ENCODE measurements around the gene LSAMP. TPM values are rescaled to one million over a fixed set of nuclear protein-coding genes. Genes with fewer than 3 reads are reported as not detected.

Gene LSAMP
- total RNA-seq, 1 donor from 2014 or later, result 16.4 TPM

DNA sequence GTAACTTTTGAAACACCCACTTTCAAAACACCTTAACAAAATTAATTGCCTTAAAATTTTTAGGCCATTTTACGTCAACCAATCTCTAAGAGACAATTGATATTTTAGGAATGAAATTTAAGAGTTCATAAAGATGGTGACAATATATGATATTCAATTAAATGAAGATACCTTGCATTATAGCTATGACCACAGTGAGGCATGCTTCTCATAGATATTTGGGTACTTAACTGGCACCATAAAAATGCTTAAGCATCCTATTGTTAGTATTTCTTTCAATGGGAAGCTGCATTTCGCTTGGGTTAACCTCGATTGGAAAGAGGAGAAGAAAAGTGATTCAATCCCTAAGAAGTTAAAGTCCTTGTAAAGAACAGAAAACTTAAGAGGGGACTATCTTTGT, 613.0 kb downstream of the LSAMP start:
- H4K20me1 ChIP-seq (ENCODE audit: insufficient read depth, low read length), result no peaks in the 10 kb centered on the region
- Mint-ChIP-seq H3K4me1 (ENCODE audit: low read depth, unreplicated experiment) (peaks cover 13% of the 10 kb centered on the region), H3K4me3 (ENCODE audit: unreplicated experiment) (no peak overlapping the region), H3K27me3 (ENCODE audit: low read depth, unreplicated experiment) (no peaks in the 10 kb centered on the region), H3K9me3 (ENCODE audit: unreplicated experiment) (no peaks in the 10 kb centered on the region), H3K27ac (ENCODE audit: unreplicated experiment) (no peak overlapping the region), H3K36me3 (ENCODE audit: low read depth, unreplicated experiment) (no peaks in the 10 kb centered on the region)
- no peaks in the 10 kb centered on the region for H3K9me3 ChIP-seq (ENCODE audit: insufficient read depth, low read depth, low read length)
- H2AFZ ChIP-seq (ENCODE audit: low read depth, low read length), result no peak overlapping the region
- FAIRE-seq, result no peak
- H3K79me2 ChIP-seq (ENCODE audit: insufficient read depth, low read length), result no peaks in the 10 kb centered on the region
- H3K4me1 ChIP-seq (ENCODE audit: insufficient read depth, low read length), result peaks cover 11% of the 10 kb centered on the region
- no peak overlapping the region for H3K4me3 ChIP-seq (ENCODE audit: insufficient read depth, low read depth, low read length)
- no peak for DNase-seq (ENCODE audit: low read depth)
- H3K36me3 ChIP-seq (ENCODE audit: insufficient read depth, low read length), result no peaks in the 10 kb centered on the region
- H3K27me3 ChIP-seq (ENCODE audit: insufficient read depth, low read length), result no peaks in the 10 kb centered on the region
- TF ChIP-seq EZH2 (IDR thresholded peaks at IDR 0.05; ENCODE audit: insufficient read depth, low read length), result no peak
- TF ChIP-seq, protein P1, sequence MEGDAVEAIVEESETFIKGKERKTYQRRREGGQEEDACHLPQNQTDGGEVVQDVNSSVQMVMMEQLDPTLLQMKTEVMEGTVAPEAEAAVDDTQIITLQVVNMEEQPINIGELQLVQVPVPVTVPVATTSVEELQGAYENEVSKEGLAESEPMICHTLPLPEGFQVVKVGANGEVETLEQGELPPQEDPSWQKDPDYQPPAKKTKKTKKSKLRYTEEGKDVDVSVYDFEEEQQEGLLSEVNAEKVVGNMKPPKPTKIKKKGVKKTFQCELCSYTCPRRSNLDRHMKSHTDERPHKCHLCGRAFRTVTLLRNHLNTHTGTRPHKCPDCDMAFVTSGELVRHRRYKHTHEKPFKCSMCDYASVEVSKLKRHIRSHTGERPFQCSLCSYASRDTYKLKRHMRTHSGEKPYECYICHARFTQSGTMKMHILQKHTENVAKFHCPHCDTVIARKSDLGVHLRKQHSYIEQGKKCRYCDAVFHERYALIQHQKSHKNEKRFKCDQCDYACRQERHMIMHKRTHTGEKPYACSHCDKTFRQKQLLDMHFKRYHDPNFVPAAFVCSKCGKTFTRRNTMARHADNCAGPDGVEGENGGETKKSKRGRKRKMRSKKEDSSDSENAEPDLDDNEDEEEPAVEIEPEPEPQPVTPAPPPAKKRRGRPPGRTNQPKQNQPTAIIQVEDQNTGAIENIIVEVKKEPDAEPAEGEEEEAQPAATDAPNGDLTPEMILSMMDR (IDR thresholded peaks at IDR 0.05; ENCODE audit: insufficient read depth, low read depth, low read length), result no peak
- H3K27ac ChIP-seq (ENCODE audit: low read depth, low read length), result no peak overlapping the region
- no peak overlapping the region for H3K4me2 ChIP-seq (ENCODE audit: low read length)
- H3K9ac ChIP-seq (ENCODE audit: low read length), result no peak overlapping the region

DNA sequence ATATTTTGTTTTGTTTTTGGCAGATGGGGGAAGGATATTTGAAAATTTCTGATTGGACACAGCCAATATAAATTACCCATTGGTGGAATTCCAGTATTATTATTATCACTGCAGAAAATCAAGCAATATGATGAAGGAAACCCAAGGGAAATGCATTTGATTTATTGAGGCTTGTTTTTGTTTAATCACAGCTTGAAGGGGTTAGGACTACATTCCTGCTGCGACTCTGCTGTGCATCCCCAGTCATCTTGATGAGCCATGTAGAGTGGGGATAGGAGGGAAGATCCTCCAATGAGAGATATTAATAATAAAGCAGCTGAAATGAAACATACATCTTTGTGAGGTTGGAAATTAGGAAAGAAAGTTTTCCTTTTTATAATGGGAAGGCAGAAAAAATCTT, 613.4 kb downstream of the LSAMP start:
- Mint-ChIP-seq H3K4me3 (ENCODE audit: unreplicated experiment) (no peak overlapping the region), H3K27me3 (ENCODE audit: low read depth, unreplicated experiment) (no peaks in the 10 kb centered on the region), H3K36me3 (ENCODE audit: low read depth, unreplicated experiment) (no peaks in the 10 kb centered on the region), H3K9me3 (ENCODE audit: unreplicated experiment) (no peaks in the 10 kb centered on the region), H3K27ac (ENCODE audit: unreplicated experiment) (no peak overlapping the region), H3K4me1 (ENCODE audit: low read depth, unreplicated experiment) (peaks cover 13% of the 10 kb centered on the region)
- DNase-seq (ENCODE audit: low read depth) (no peak), FAIRE-seq (no peak)
- H3K79me2 ChIP-seq (ENCODE audit: insufficient read depth, low read length), result no peaks in the 10 kb centered on the region
- no peaks in the 10 kb centered on the region for H3K27me3 ChIP-seq (ENCODE audit: insufficient read depth, low read length)
- TF ChIP-seq, protein P1 (IDR thresholded peaks at IDR 0.05; ENCODE audit: insufficient read depth, low read depth, low read length), result no peak
- TF ChIP-seq EZH2 (IDR thresholded peaks at IDR 0.05; ENCODE audit: insufficient read depth, low read length), result no peak
- no peak overlapping the region for H3K4me3 ChIP-seq (ENCODE audit: insufficient read depth, low read depth, low read length)
- no peak overlapping the region for H3K27ac ChIP-seq (ENCODE audit: low read depth, low read length)
- H3K4me2 ChIP-seq (ENCODE audit: low read length), result no peak overlapping the region
- H3K9me3 ChIP-seq (ENCODE audit: insufficient read depth, low read depth, low read length), result no peaks in the 10 kb centered on the region
- peaks cover 11% of the 10 kb centered on the region for H3K4me1 ChIP-seq (ENCODE audit: insufficient read depth, low read length)
- H4K20me1 ChIP-seq (ENCODE audit: insufficient read depth, low read length), result no peaks in the 10 kb centered on the region
- no peak overlapping the region for H2AFZ ChIP-seq (ENCODE audit: low read depth, low read length)
- H3K36me3 ChIP-seq (ENCODE audit: insufficient read depth, low read length), result no peaks in the 10 kb centered on the region
- no peak overlapping the region for H3K9ac ChIP-seq (ENCODE audit: low read length)

DNA sequence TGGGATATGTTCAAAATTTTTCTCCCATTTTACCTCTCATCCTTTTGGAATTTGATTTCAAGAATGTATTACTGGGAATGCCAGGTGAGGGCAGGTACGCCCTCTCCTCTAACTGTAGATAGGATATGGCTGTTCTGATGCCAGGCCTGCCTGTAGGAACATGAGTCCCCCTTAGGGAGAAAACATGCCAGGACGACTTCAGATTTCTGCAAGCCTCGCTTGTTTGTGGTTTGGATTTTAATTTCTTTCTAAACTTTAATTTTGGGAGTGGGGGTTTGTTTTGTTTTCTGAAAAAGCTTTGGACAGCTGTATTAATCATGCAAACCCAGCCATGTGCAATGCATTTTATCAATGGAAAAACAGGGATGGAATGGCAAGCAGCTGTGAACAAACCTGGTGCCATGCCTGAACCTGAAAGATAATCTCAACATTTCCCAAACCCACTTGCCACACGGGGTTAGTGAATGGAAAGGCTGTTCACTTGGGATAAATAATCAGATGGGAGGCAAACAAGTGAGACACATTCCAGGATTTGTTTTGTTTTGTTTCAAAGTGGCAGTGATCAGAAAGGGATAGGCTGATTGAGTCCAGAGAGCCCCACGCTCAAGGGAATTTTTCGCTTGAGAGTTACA, 614.4 kb downstream of the LSAMP start:
- TF ChIP-seq EZH2 (IDR thresholded peaks at IDR 0.05; ENCODE audit: insufficient read depth, low read length), result no peak
- TF ChIP-seq, protein P1 (IDR thresholded peaks at IDR 0.05; ENCODE audit: insufficient read depth, low read depth, low read length), result no peak
- Histone ChIP-seq H3K9me3 (ENCODE audit: insufficient read depth, low read depth, low read length) (no peaks in the 10 kb centered on the region), H3K27ac (ENCODE audit: low read depth, low read length) (no peak overlapping the region), H3K36me3 (ENCODE audit: insufficient read depth, low read length) (no peaks in the 10 kb centered on the region), H3K4me2 (ENCODE audit: low read length) (peak overlapping the region; percentile 15), H4K20me1 (ENCODE audit: insufficient read depth, low read length) (no peaks in the 10 kb centered on the region), H3K4me3 (ENCODE audit: insufficient read depth, low read depth, low read length) (no peak overlapping the region), H3K4me1 (ENCODE audit: insufficient read depth, low read length) (peaks cover 11% of the 10 kb centered on the region), H2AFZ (ENCODE audit: low read depth, low read length) (no peak overlapping the region), H3K27me3 (ENCODE audit: insufficient read depth, low read length) (no peaks in the 10 kb centered on the region), H3K79me2 (ENCODE audit: insufficient read depth, low read length) (no peaks in the 10 kb centered on the region), H3K9ac (ENCODE audit: low read length) (no peak overlapping the region)
- Mint-ChIP-seq H3K27ac (ENCODE audit: unreplicated experiment) (no peak overlapping the region), H3K4me1 (ENCODE audit: low read depth, unreplicated experiment) (peaks cover 13% of the 10 kb centered on the region), H3K4me3 (ENCODE audit: unreplicated experiment) (no peak overlapping the region), H3K27me3 (ENCODE audit: low read depth, unreplicated experiment) (no peaks in the 10 kb centered on the region), H3K9me3 (ENCODE audit: unreplicated experiment) (no peaks in the 10 kb centered on the region), H3K36me3 (ENCODE audit: low read depth, unreplicated experiment) (no peaks in the 10 kb centered on the region)
- FAIRE-seq (no peak), DNase-seq (ENCODE audit: low read depth) (peak; percentile 32)

All from astrocyte (in vitro differentiated cells and primary cell).